ENCODE data around the gene DUSP1. TPM values are rescaled to one million over a fixed set of nuclear protein-coding genes. Genes with fewer than 3 reads are reported as not detected.

DUSP1 gene
- total and polyA plus RNA-seq, 10 of the 15 experiments (the other 5 are each of a cell fraction or from before 2014, with no cell fraction given): 1.4 to 6.2 (median 3.9) TPM

DNA sequence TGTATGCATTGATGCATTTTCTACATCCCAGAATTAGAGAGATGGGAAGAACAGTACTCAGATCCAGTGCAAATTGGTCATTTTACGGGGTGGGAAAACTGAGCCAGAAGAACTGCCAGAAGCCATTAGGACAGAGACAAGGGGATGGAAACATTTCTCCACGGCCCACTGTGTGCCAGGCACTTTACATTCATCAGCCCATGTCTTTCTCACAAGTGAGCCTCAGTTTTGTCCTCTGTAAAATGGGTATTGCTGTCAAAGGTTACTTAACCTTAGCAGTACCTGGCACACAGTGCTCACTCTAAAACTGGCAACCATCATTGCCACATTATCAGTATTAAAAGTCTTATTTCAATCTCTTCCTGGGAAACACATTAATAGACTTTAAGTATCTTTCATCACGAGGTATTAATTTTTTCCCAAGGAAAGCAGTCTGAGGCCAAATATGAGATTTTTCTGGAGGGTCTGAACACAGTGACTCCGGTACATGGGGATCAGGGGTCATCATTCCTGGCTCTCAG, 5.2 kb downstream of the DUSP1 start:
- Histone ChIP-seq H3K9ac (ENCODE audit: control insufficient read depth, insufficient read depth, low read length) (no peak overlapping the region), H3K27me3 (replicated peaks in 1 of 2; ENCODE audit: control insufficient read depth in 2 of 2, insufficient read depth in 2 of 2, low read length in 1 of 2) (no peaks in the 10 kb centered on the region), H3K4me3 (no peak overlapping the region), H2AFZ (ENCODE audit: control insufficient read depth, low read depth, low read length) (peak overlapping the region; percentile 96), H4K20me1 (ENCODE audit: control insufficient read depth, insufficient read depth) (no peaks in the 10 kb centered on the region), H3K4me1 (ENCODE audit: control insufficient read depth, insufficient read depth, low read length) (peaks cover 19% of the 10 kb centered on the region), H3K36me3 (ENCODE audit: control insufficient read depth in 2 of 2, insufficient read depth in 2 of 2, low read length in 1 of 2) (no peaks in the 10 kb centered on the region), H3K27ac (ENCODE audit: control insufficient read depth, insufficient read depth) (peak overlapping the region; percentile 33; the same call in 1 of the 2 replicates), H3K9me3 (replicated peaks; ENCODE audit: control insufficient read depth, insufficient read depth, low read length) (no peaks in the 10 kb centered on the region), H3K79me2 (ENCODE audit: control insufficient read depth, insufficient read depth, low read length) (peaks cover 9% of the 10 kb centered on the region), H3K4me2 (ENCODE audit: control insufficient read depth, insufficient read depth) (peak overlapping the region; percentile 90)
- FAIRE-seq: no peak
- POLR2A ChIA-PET: interaction anchor here (1.3 to 2.2 kb wide), 2 partner anchors 9 to 12 kb away, joined by 7 read pairs; no protein-coding TSS in a partner anchor
- in situ Hi-C loops (cut with MboI): no loop called here
- intact Hi-C loops (cut with micrococcal nuclease; ENCODE audit: unreplicated experiment): no loop called here
- SMC1A ChIA-PET (ENCODE audit: uncharacterized antibody, unreplicated experiment): interaction anchor here (1.5 to 1.7 kb wide), 2 partner anchors 11 to 145 kb away, joined by 6 to 10 read pairs; no protein-coding TSS in a partner anchor
- no TSS peak for BruUV-seq (replicated peaks)
- 45% methylated on average over 4 of the region's 4 CpGs for WGBS (ENCODE audit: insufficient coverage, insufficient replicate concordance, low lambda C conversion rate, missing lambda C conversion rate)
- RAD21 ChIA-PET (ENCODE audit: unreplicated experiment): interaction anchor here (0.6 to 1.7 kb wide), 3 partner anchors 12 to 207 kb away, joined by 3 to 10 read pairs (median 3); no protein-coding TSS in a partner anchor
- CTCF ChIA-PET: interaction anchor here (1.4 to 2.3 kb wide), 5 partner anchors 18 to 164 kb away, joined by 3 to 10 read pairs (median 8); no protein-coding TSS in a partner anchor
- TF ChIP-seq RAD21 (IDR thresholded peaks at IDR 0.05; ENCODE audit: insufficient read depth, low read depth, low read length): no peak
- TF ChIP-seq SMARCA5 (IDR thresholded peaks at IDR 0.05): peak; percentile 68; the same call in 1 of the 2 replicates
- ATAC-seq: no peak
- no peak for DNase-seq (ENCODE audit: low read depth, low spot score)

DNA sequence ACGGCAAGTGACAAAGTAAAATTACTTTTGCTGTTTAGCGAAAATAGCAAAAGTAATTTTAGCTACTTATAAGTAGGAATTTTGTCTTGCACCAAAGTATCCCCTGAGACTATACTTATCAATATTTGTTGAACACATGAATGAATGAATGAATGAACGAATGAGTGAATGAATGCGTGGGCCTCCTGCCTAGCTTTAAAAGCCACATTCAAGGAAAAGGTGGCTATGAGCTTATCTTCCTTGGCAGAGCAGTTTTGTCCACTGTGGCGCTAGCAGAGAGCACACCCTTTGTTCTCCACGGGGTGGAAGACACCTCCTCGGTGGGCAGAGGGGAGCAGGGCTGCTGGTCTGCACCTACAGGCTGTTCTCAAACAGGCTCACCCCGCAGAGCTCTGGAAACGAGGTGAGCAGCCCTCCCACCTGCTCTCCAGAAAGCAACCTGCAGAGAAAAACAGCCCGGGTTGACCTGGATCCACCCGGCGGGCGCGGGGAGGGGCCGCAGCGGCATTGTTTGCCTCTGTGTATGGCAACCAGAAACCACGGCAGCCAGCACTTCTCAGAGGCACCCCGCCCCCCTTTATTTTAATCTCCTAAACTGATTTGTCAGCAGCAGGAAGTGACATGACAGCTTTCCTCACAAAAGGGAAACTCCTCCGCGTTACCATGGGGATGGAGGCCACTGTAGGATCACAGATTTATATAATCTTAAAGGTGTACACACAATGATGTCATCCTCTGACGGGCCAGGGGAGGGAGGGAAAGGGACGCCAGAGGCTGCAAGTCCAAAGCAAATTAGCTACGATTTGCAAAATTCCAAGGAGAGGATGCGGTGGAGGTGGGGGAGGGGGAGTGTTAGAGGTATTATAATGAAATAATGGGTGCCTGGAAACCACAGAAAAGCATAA, 5.9 kb downstream of the DUSP1 start:
- peak; percentile 86 for FAIRE-seq
- H3K4me1 ChIP-seq (ENCODE audit: control insufficient read depth, insufficient read depth, low read length): peaks cover 19% of the 10 kb centered on the region
- H2AFZ ChIP-seq (ENCODE audit: control insufficient read depth, low read depth, low read length): peak overlapping the region; percentile 96
- ChIA-PET RAD21 (ENCODE audit: unreplicated experiment) (interaction anchor here (0.6 to 1.7 kb wide), 9 partner anchors 13 to 208 kb away, joined by 3 to 10 read pairs (median 4); no protein-coding TSS in a partner anchor), SMC1A (ENCODE audit: uncharacterized antibody, unreplicated experiment) (interaction anchor here (0.8 to 1.7 kb wide), 6 partner anchors 11 to 150 kb away, joined by 3 to 10 read pairs (median 3); no protein-coding TSS in a partner anchor), CTCF (interaction anchor here (0.8 to 2.3 kb wide), 9 partner anchors 10 to 167 kb away, joined by 3 to 10 read pairs (median 5); no protein-coding TSS in a partner anchor), POLR2A (interaction anchor here (1.2 to 2.2 kb wide), 3 partner anchors 10 to 85 kb away, joined by 3 to 7 read pairs (median 7); no protein-coding TSS in a partner anchor)
- WGBS (ENCODE audit: insufficient coverage, insufficient replicate concordance, low lambda C conversion rate, missing lambda C conversion rate): 8% methylated on average over 24 of the region's 24 CpGs
- H3K4me2 ChIP-seq (ENCODE audit: control insufficient read depth, insufficient read depth): peak overlapping the region; percentile 90
- H3K36me3 ChIP-seq (ENCODE audit: control insufficient read depth in 2 of 2, insufficient read depth in 2 of 2, low read length in 1 of 2): no peaks in the 10 kb centered on the region
- H3K9ac ChIP-seq (ENCODE audit: control insufficient read depth, insufficient read depth, low read length): peak overlapping the region; percentile 71
- in situ Hi-C loops (cut with MboI): no loop called here
- peak overlapping the region; percentile 69; the same call in 1 of the 2 replicates for H3K4me3 ChIP-seq
- peak; percentile 93 for ATAC-seq
- H3K9me3 ChIP-seq (replicated peaks; ENCODE audit: control insufficient read depth, insufficient read depth, low read length): no peaks in the 10 kb centered on the region
- no peaks in the 10 kb centered on the region for H3K27me3 ChIP-seq (replicated peaks in 1 of 2; ENCODE audit: control insufficient read depth in 2 of 2, insufficient read depth in 2 of 2, low read length in 1 of 2)
- no TSS peak for BruUV-seq (replicated peaks)
- peak overlapping the region; percentile 65 for H3K27ac ChIP-seq (ENCODE audit: control insufficient read depth, insufficient read depth)
- H4K20me1 ChIP-seq (ENCODE audit: control insufficient read depth, insufficient read depth): no peaks in the 10 kb centered on the region
- H3K79me2 ChIP-seq (ENCODE audit: control insufficient read depth, insufficient read depth, low read length): peaks cover 4% of the 10 kb centered on the region
- DNase-seq (ENCODE audit: low read depth, low spot score): peak; percentile 83
- intact Hi-C loops (cut with micrococcal nuclease; ENCODE audit: unreplicated experiment): no loop called here
- TF ChIP-seq SPI1 (IDR thresholded peaks at IDR 0.05; ENCODE audit: borderline replicate concordance, insufficient read depth, low read depth, low read length) (peak; percentile 10; the same call in 1 of the 2 replicates), MXI1 (IDR thresholded peaks at IDR 0.05; ENCODE audit: low read depth, low read length) (peak; percentile 82), CBFB (IDR thresholded peaks at IDR 0.05; ENCODE audit: low read depth) (0 out of 2 replicates have a peak, but pooled peaks have one; percentile 26), SIN3A (IDR thresholded peaks at IDR 0.05; ENCODE audit: low read depth, low read length) (peak; percentile 75; the same call in 1 of the 2 replicates)
- TF ChIP-seq, protein P1, sequence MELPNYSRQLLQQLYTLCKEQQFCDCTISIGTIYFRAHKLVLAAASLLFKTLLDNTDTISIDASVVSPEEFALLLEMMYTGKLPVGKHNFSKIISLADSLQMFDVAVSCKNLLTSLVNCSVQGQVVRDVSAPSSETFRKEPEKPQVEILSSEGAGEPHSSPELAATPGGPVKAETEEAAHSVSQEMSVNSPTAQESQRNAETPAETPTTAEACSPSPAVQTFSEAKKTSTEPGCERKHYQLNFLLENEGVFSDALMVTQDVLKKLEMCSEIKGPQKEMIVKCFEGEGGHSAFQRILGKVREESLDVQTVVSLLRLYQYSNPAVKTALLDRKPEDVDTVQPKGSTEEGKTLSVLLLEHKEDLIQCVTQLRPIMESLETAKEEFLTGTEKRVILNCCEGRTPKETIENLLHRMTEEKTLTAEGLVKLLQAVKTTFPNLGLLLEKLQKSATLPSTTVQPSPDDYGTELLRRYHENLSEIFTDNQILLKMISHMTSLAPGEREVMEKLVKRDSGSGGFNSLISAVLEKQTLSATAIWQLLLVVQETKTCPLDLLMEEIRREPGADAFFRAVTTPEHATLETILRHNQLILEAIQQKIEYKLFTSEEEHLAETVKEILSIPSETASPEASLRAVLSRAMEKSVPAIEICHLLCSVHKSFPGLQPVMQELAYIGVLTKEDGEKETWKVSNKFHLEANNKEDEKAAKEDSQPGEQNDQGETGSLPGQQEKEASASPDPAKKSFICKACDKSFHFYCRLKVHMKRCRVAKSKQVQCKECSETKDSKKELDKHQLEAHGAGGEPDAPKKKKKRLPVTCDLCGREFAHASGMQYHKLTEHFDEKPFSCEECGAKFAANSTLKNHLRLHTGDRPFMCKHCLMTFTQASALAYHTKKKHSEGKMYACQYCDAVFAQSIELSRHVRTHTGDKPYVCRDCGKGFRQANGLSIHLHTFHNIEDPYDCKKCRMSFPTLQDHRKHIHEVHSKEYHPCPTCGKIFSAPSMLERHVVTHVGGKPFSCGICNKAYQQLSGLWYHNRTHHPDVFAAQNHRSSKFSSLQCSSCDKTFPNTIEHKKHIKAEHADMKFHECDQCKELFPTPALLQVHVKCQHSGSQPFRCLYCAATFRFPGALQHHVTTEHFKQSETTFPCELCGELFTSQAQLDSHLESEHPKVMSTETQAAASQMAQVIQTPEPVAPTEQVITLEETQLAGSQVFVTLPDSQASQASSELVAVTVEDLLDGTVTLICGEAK (IDR thresholded peaks at IDR 0.05; ENCODE audit: borderline replicate concordance): peak; percentile 78; the same call in 1 of the 2 replicates
- TF ChIP-seq, protein P2, sequence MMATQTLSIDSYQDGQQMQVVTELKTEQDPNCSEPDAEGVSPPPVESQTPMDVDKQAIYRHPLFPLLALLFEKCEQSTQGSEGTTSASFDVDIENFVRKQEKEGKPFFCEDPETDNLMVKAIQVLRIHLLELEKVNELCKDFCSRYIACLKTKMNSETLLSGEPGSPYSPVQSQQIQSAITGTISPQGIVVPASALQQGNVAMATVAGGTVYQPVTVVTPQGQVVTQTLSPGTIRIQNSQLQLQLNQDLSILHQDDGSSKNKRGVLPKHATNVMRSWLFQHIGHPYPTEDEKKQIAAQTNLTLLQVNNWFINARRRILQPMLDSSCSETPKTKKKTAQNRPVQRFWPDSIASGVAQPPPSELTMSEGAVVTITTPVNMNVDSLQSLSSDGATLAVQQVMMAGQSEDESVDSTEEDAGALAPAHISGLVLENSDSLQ (IDR thresholded peaks at IDR 0.05): peak; percentile 93

Measured in GM12878 (cell line).